Fibroblast of lung (primary cell): ENCODE data around the gene OIP5. TPM values are rescaled to one million over a fixed set of nuclear protein-coding genes. Genes with fewer than 3 reads are reported as not detected.
"Not testable (repeated sequence)": the region's sequence is repeated elsewhere in the genome, so short reads cannot be mapped to it uniquely, and the experiment has no call there.

Source experiments
- DNase-seq, 2 donors: peaks; one replicate each; pipeline versions ENCODE4 v3.0.0 to v3.0.0-alpha.2; 2010; ENCODE audit warnings: low read depth in 2 of 2
- H2AFZ ChIP-seq: 2 replicates; pipeline ENCODE4 v1.5.1; 2012; ENCODE audit warnings: low read length, control low read depth, inconsistent platforms
- H3K27ac ChIP-seq: 2 replicates; pipeline ENCODE4 v1.5.1; 2011; ENCODE audit warnings: low read length, control low read depth; ENCODE audit not compliant: insufficient read depth
- H3K27me3 ChIP-seq: 2 replicates; pipeline ENCODE4 v1.5.1; 2011; ENCODE audit warnings: mild to moderate bottlenecking, low read length; ENCODE audit not compliant: control insufficient read depth, insufficient read depth
- H3K36me3 ChIP-seq: 2 replicates; pipeline ENCODE4 v1.5.1; 2011; ENCODE audit warnings: low read length; ENCODE audit not compliant: control insufficient read depth, insufficient read depth
- H3K4me1 ChIP-seq: 2 replicates; pipeline ENCODE4 v1.5.1; 2011; ENCODE audit warnings: low read length; ENCODE audit not compliant: control insufficient read depth, insufficient read depth; ENCODE audit errors: extremely low read depth
- H3K4me2 ChIP-seq: 2 replicates; pipeline ENCODE4 v1.5.1; 2011; ENCODE audit warnings: low read length, control low read depth; ENCODE audit not compliant: insufficient read depth; ENCODE audit errors: extremely low read depth
- H3K4me3 ChIP-seq, 4 experiments: fragments of 200-600 bp in 1 of 4; sonication (generic) in 1 of 4; replicated peaks in 1 of 4; 2 replicates each; pipeline ENCODE4 v1.5.1; 2011 to 2016; ENCODE audit warnings: low read length in 4 of 4, low read depth in 3 of 4, mild to moderate bottlenecking in 3 of 4, control low read depth in 2 of 4, inconsistent platforms in 1 of 4, mixed read lengths in 1 of 4; ENCODE audit not compliant: insufficient read depth in 1 of 4; ENCODE audit errors: control extremely low read depth in 1 of 4
- H3K79me2 ChIP-seq: 2 replicates; pipeline ENCODE4 v1.5.1; 2012; ENCODE audit warnings: mild to moderate bottlenecking, low read length, inconsistent platforms; ENCODE audit not compliant: control insufficient read depth, insufficient read depth
- H3K9ac ChIP-seq: 2 replicates; pipeline ENCODE4 v1.5.1; 2011; ENCODE audit warnings: mild to moderate bottlenecking, low read length, control low read depth; ENCODE audit not compliant: insufficient read depth
- H3K9me3 ChIP-seq: 2 replicates; pipeline ENCODE4 v1.5.1; 2012; ENCODE audit warnings: low read depth, low read length; ENCODE audit not compliant: control insufficient read depth, insufficient read depth
- H4K20me1 ChIP-seq: 2 replicates; pipeline ENCODE4 v1.5.1; 2011; ENCODE audit warnings: low read length; ENCODE audit not compliant: control insufficient read depth, insufficient read depth; ENCODE audit errors: extremely low read depth
- EZH2 ChIP-seq: IDR thresholded peaks from 2 replicates; pipeline ENCODE4 v1.5.1; 2012; ENCODE audit warnings: low read length, control low read depth, mild to moderate bottlenecking; ENCODE audit errors: missing control alignments
- polyA plus RNA-seq, 2 donors: library from polyadenylated mRNA; depleted of rRNA in 1 of 2; stranded (reverse) in 1 of 2; unstranded in 1 of 2; fragments of >200 nt; gene quantifications; 2 replicates each; pipeline ENCODE4 v1.2.1, GENCODE V29; 2011 to 2012; ENCODE audit warnings: missing spikeins in 1 of 2
- total RNA-seq: library from RNA; depleted of rRNA; stranded (reverse); fragments of >200 nt; gene quantifications from 2 replicates; pipeline ENCODE4 v1.2.1, GENCODE V29; 2014
- TF ChIP-seq, protein P1 (sequence below), 2 donors: IDR thresholded peaks in 1 of 2; conservative IDR thresholded peaks in 1 of 2; 1 replicate in 1 of 2; 2 replicates in 1 of 2; pipeline ENCODE4 v1.5.1; 2011 to 2012; ENCODE audit warnings: low read length in 2 of 2, control low read depth in 1 of 2, inconsistent platforms in 1 of 2, low read depth in 1 of 2, mild to moderate bottlenecking in 1 of 2

Gene OIP5
- total and polyA plus RNA-seq, 2 donors (not counting 1 experiment from before 2014, with no cell fraction given) = 2.0 to 2.4 TPM

- H4K20me1 ChIP-seq = no peaks in the 10 kb centered on the region
- H3K79me2 ChIP-seq = no peaks in the 10 kb centered on the region
- no peak overlapping the region for H3K4me3 ChIP-seq
- no peak for TF ChIP-seq EZH2
- TF ChIP-seq, protein P1, sequence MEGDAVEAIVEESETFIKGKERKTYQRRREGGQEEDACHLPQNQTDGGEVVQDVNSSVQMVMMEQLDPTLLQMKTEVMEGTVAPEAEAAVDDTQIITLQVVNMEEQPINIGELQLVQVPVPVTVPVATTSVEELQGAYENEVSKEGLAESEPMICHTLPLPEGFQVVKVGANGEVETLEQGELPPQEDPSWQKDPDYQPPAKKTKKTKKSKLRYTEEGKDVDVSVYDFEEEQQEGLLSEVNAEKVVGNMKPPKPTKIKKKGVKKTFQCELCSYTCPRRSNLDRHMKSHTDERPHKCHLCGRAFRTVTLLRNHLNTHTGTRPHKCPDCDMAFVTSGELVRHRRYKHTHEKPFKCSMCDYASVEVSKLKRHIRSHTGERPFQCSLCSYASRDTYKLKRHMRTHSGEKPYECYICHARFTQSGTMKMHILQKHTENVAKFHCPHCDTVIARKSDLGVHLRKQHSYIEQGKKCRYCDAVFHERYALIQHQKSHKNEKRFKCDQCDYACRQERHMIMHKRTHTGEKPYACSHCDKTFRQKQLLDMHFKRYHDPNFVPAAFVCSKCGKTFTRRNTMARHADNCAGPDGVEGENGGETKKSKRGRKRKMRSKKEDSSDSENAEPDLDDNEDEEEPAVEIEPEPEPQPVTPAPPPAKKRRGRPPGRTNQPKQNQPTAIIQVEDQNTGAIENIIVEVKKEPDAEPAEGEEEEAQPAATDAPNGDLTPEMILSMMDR (conservative IDR thresholded peaks at IDR 0.05 in 1 of 2, IDR thresholded peaks at IDR 0.05 in 1 of 2; ENCODE audit: low read depth in 1 of 2, low read length in 2 of 2) = no peak
- no peak overlapping the region for H2AFZ ChIP-seq
- no peak overlapping the region for H3K9ac ChIP-seq
- DNase-seq = no peak
- H3K9me3 ChIP-seq = no peaks in the 10 kb centered on the region
- H3K4me1 ChIP-seq = no peaks in the 10 kb centered on the region
- H3K27ac ChIP-seq = no peak overlapping the region
- no peaks in the 10 kb centered on the region for H3K36me3 ChIP-seq
- H3K4me2 ChIP-seq = no peak overlapping the region
- no peaks in the 10 kb centered on the region for H3K27me3 ChIP-seq
Measured at GRCh38 chr15:41307679-41308078, 24.7 kb downstream of the OIP5 start.

- Histone ChIP-seq H3K9me3 (no peaks in the 10 kb centered on the region), H3K27me3 (no peaks in the 10 kb centered on the region), H2AFZ (no peak overlapping the region), H3K27ac (no peak overlapping the region), H3K9ac (no peak overlapping the region), H3K4me1 (no peaks in the 10 kb centered on the region), H3K4me3 (no peak overlapping the region), H4K20me1 (no peaks in the 10 kb centered on the region), H3K36me3 (no peaks in the 10 kb centered on the region), H3K4me2 (no peak overlapping the region), H3K79me2 (no peaks in the 10 kb centered on the region)
- TF ChIP-seq EZH2 = no peak
- TF ChIP-seq, protein P1 (conservative IDR thresholded peaks at IDR 0.05 in 1 of 2, IDR thresholded peaks at IDR 0.05 in 1 of 2; ENCODE audit: low read depth in 1 of 2, low read length in 2 of 2) = no peak
- no peak for DNase-seq
Measured at GRCh38 chr15:41304149-41304770, 28.1 kb downstream of the OIP5 start.

GRCh38 chr15:41301587-41301986 is 30.8 kb downstream of the OIP5 start:
- Histone ChIP-seq H3K27ac (no peak overlapping the region), H3K4me2 (no peak overlapping the region), H3K79me2 (no peaks in the 10 kb centered on the region), H3K36me3 (no peaks in the 10 kb centered on the region), H2AFZ (no peak overlapping the region), H3K4me3 (no peak overlapping the region), H3K9me3 (no peaks in the 10 kb centered on the region), H3K4me1 (no peaks in the 10 kb centered on the region), H3K27me3 (no peaks in the 10 kb centered on the region), H3K9ac (no peak overlapping the region), H4K20me1 (no peaks in the 10 kb centered on the region)
- TF ChIP-seq EZH2 = no peak
- TF ChIP-seq, protein P1 (conservative IDR thresholded peaks at IDR 0.05 in 1 of 2, IDR thresholded peaks at IDR 0.05 in 1 of 2; ENCODE audit: low read depth in 1 of 2, low read length in 2 of 2) = no peak
- no peak for DNase-seq

GRCh38 chr15:41301139-41301538 is 31.3 kb downstream of the OIP5 start:
- H3K36me3 ChIP-seq, H3K9me3 ChIP-seq, H3K4me2 ChIP-seq, H3K4me3 ChIP-seq, DNase-seq, H3K27me3 ChIP-seq, H3K9ac ChIP-seq, H3K4me1 ChIP-seq, H4K20me1 ChIP-seq, H2AFZ ChIP-seq, H3K79me2 ChIP-seq, H3K27ac ChIP-seq: not testable (repeated sequence)
